Mesenchymal stem cell (in vitro differentiated cells and primary cell): ENCODE results near the gene ECI2.

ENCODE experiments used
- DNase-seq: peaks from one replicate; pipeline ENCODE4 v3.0.0-alpha.2; 2013
- H2AFZ ChIP-seq: one replicate; pipeline ENCODE4 v1.6.1; 2013; ENCODE audit warnings: low read depth, mild to moderate bottlenecking, control low read depth, inconsistent platforms, low read length, moderate library complexity
- H2AK5ac ChIP-seq: 2 replicates; pipeline ENCODE4 v1.6.1; 2013; ENCODE audit warnings: low read length, moderate library complexity, mild to moderate bottlenecking, inconsistent platforms; ENCODE audit not compliant: severe bottlenecking
- H2BK120ac ChIP-seq: one replicate; pipeline ENCODE4 v1.6.1; 2013; ENCODE audit warnings: low read depth, mild to moderate bottlenecking, inconsistent platforms, low read length, moderate library complexity
- H2BK12ac ChIP-seq, 2 experiments: one replicate each; pipeline ENCODE4 v1.6.1; 2013; ENCODE audit warnings: inconsistent platforms in 2 of 2, low read length in 2 of 2, mild to moderate bottlenecking in 2 of 2, moderate library complexity in 2 of 2, control low read depth in 1 of 2
- H2BK15ac ChIP-seq: one replicate; pipeline ENCODE4 v1.6.1; 2013; ENCODE audit warnings: mild to moderate bottlenecking, low read depth, inconsistent platforms; ENCODE audit not compliant: poor library complexity, severe bottlenecking
- H2BK5ac ChIP-seq: 2 replicates; pipeline ENCODE4 v1.6.1; 2013; ENCODE audit warnings: low read depth, mild to moderate bottlenecking, low read length, control low read depth, inconsistent platforms; ENCODE audit not compliant: poor library complexity, severe bottlenecking
- H3K14ac ChIP-seq, 2 experiments: one replicate each; pipeline ENCODE4 v1.6.1; 2013; ENCODE audit warnings: inconsistent platforms in 2 of 2, low read length in 2 of 2, control low read depth in 1 of 2, mild to moderate bottlenecking in 1 of 2, moderate library complexity in 1 of 2
- H3K18ac ChIP-seq, 2 experiments: one replicate each; pipeline ENCODE4 v1.6.1; 2013; ENCODE audit warnings: inconsistent platforms in 2 of 2, low read length in 2 of 2, control low read depth in 1 of 2, low read depth in 1 of 2, mild to moderate bottlenecking in 1 of 2
- H3K23ac ChIP-seq, 2 experiments: one replicate each; pipeline ENCODE4 v1.6.1; 2013; ENCODE audit warnings: inconsistent platforms in 2 of 2, low read length in 2 of 2, mild to moderate bottlenecking in 2 of 2, moderate library complexity in 2 of 2, control low read depth in 1 of 2
- H3K27ac ChIP-seq: 2 replicates; pipeline ENCODE4 v1.5.1; 2013; ENCODE audit warnings: mild to moderate bottlenecking, moderate library complexity, low read length, control low read depth, inconsistent platforms; ENCODE audit not compliant: poor library complexity, severe bottlenecking
- H3K27me3 ChIP-seq, 2 experiments: 2 replicates each; pipeline versions ENCODE4 v1.6.1 to v1.7.0; 2013; ENCODE audit warnings: low read length in 2 of 2, mild to moderate bottlenecking in 2 of 2, moderate library complexity in 2 of 2, control low read depth in 1 of 2, inconsistent platforms in 1 of 2; ENCODE audit not compliant: control insufficient read depth in 1 of 2, insufficient read depth in 1 of 2
- H3K36me3 ChIP-seq, 2 experiments: 2 replicates each; pipeline versions ENCODE4 v1.6.1 to v1.7.0; 2013; ENCODE audit warnings: low read length in 2 of 2, control low read depth in 1 of 2, inconsistent platforms in 1 of 2, low read depth in 1 of 2, mild to moderate bottlenecking in 1 of 2; ENCODE audit not compliant: insufficient read depth in 2 of 2, control insufficient read depth in 1 of 2
- H3K4ac ChIP-seq, 2 experiments: one replicate each; pipeline ENCODE4 v1.6.1; 2013; ENCODE audit warnings: inconsistent platforms in 2 of 2, low read length in 2 of 2, mild to moderate bottlenecking in 2 of 2, moderate library complexity in 2 of 2, control low read depth in 1 of 2, low read depth in 1 of 2
- H3K4me1 ChIP-seq: 2 replicates; pipeline ENCODE4 v1.6.1; 2013; ENCODE audit warnings: low read depth, low read length, control low read depth; ENCODE audit not compliant: control insufficient read depth, insufficient read depth
- H3K4me2 ChIP-seq: 2 replicates; pipeline ENCODE4 v1.6.1; 2013; ENCODE audit warnings: low read length, mild to moderate bottlenecking, inconsistent platforms; ENCODE audit not compliant: poor library complexity, severe bottlenecking
- H3K4me3 ChIP-seq, 2 experiments: 2 replicates each; pipeline versions ENCODE4 v1.5.1 to v1.7.0; 2013; ENCODE audit warnings: low read length in 2 of 2, mild to moderate bottlenecking in 2 of 2, control low read depth in 1 of 2, low read depth in 1 of 2; ENCODE audit not compliant: insufficient read depth in 1 of 2
- H3K79me1 ChIP-seq: replicated peaks from 2 replicates; pipeline ENCODE4 v1.6.1; 2013; ENCODE audit warnings: mild to moderate bottlenecking, control low read depth, low read length, inconsistent platforms; ENCODE audit not compliant: poor library complexity, severe bottlenecking
- H3K9ac ChIP-seq: 2 replicates; pipeline ENCODE4 v1.7.0; 2013; ENCODE audit warnings: mild to moderate bottlenecking, low read length, moderate library complexity
- H3K9me3 ChIP-seq: 2 replicates; pipeline ENCODE4 v1.7.0; 2013; ENCODE audit warnings: mild to moderate bottlenecking, low read length; ENCODE audit not compliant: control insufficient read depth
- H4K8ac ChIP-seq: one replicate; pipeline ENCODE4 v1.6.1; 2013; ENCODE audit warnings: inconsistent platforms, mild to moderate bottlenecking, low read length, moderate library complexity
- H4K91ac ChIP-seq: one replicate; pipeline ENCODE4 v1.6.1; 2013; ENCODE audit warnings: mild to moderate bottlenecking, low read length, inconsistent platforms
- WGBS: methylation state at CpG from one replicate; pipeline ENCODE4 v1.1.7; 2013; ENCODE audit warnings: mixed read lengths; 5-methylcytosine and 5-hydroxymethylcytosine counted together

The ECI2 gene

GRCh38 chr6:4170297-4170696, 34.9 kb upstream of the ECI2 start:
- Histone ChIP-seq H3K27me3 (no peaks in the 10 kb centered on the region), H3K4me3 (no peak overlapping the region), H3K9ac (no peak overlapping the region), H3K9me3 (peaks cover 6% of the 10 kb centered on the region), H2BK12ac (no peak overlapping the region), H4K8ac (no peak overlapping the region), H3K4ac (no peak overlapping the region), H2AFZ (no peak overlapping the region), H2BK15ac (no peak overlapping the region), H3K14ac (no peak overlapping the region), H3K27ac (no peak overlapping the region), H2BK120ac (no peak overlapping the region), H3K79me1 (no peaks in the 10 kb centered on the region), H2AK5ac (no peak overlapping the region), H4K91ac (no peak overlapping the region), H3K36me3 (no peaks in the 10 kb centered on the region), H3K23ac (no peak overlapping the region), H2BK5ac (no peak overlapping the region), H3K18ac (no peak overlapping the region), H3K4me1 (no peaks in the 10 kb centered on the region), H3K4me2 (no peak overlapping the region)
- no peak for DNase-seq
- 94% methylated on average over 3 of the region's 3 CpGs for WGBS

- WGBS = 63% methylated on average over 8 of the region's 8 CpGs
- Histone ChIP-seq H3K9me3 (peaks cover 6% of the 10 kb centered on the region), H3K4me3 (no peak overlapping the region), H3K9ac (no peak overlapping the region), H4K91ac (no peak overlapping the region), H2BK12ac (no peak overlapping the region), H3K14ac (no peak overlapping the region), H3K27ac (no peak overlapping the region), H2AFZ (no peak overlapping the region), H3K79me1 (no peaks in the 10 kb centered on the region), H3K4me1 (no peaks in the 10 kb centered on the region), H2BK120ac (no peak overlapping the region), H2BK5ac (no peak overlapping the region), H2BK15ac (no peak overlapping the region), H3K4me2 (no peak overlapping the region), H3K18ac (no peak overlapping the region), H3K36me3 (no peaks in the 10 kb centered on the region), H4K8ac (no peak overlapping the region), H3K27me3 (no peaks in the 10 kb centered on the region), H3K4ac (no peak overlapping the region), H2AK5ac (no peak overlapping the region), H3K23ac (no peak overlapping the region)
- DNase-seq = no peak
These were observed 33.8 kb upstream of the ECI2 start for GRCh38 chr6:4169028-4169789.

DNA sequence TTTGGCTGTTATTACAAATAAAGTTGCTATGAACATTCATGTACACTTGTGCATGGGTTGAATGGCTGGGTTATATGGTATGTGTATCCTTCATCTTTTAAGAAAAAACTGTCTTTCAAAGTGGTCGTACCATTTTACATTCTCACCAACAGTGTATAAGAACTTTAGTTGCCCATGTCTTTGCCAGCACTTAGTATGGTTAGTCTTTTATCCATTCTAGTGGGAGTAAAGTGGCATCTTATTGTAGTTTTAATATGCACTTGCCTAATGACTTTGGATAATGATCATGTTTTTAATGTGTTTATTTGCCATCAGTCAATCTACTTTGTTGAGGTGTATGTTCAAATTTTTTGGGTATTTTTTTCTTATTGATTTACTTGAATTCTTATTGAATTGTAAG, 32.5 kb upstream of the ECI2 start:
- Histone ChIP-seq H3K4ac (no peak overlapping the region), H2BK5ac (no peak overlapping the region), H2BK12ac (no peak overlapping the region), H3K4me1 (no peaks in the 10 kb centered on the region), H4K8ac (no peak overlapping the region), H2BK120ac (no peak overlapping the region), H3K18ac (no peak overlapping the region), H3K9me3 (peaks cover 6% of the 10 kb centered on the region), H4K91ac (no peak overlapping the region), H3K36me3 (no peaks in the 10 kb centered on the region), H3K23ac (no peak overlapping the region), H3K27me3 (no peaks in the 10 kb centered on the region), H3K79me1 (no peaks in the 10 kb centered on the region), H2BK15ac (no peak overlapping the region), H3K27ac (no peak overlapping the region), H3K4me2 (no peak overlapping the region), H3K9ac (no peak overlapping the region), H2AK5ac (no peak overlapping the region), H3K4me3 (no peak overlapping the region), H3K14ac (no peak overlapping the region), H2AFZ (no peak overlapping the region)
- WGBS = no CpG with 5 or more reads among the region's 1 CpG
- no peak for DNase-seq

DNA sequence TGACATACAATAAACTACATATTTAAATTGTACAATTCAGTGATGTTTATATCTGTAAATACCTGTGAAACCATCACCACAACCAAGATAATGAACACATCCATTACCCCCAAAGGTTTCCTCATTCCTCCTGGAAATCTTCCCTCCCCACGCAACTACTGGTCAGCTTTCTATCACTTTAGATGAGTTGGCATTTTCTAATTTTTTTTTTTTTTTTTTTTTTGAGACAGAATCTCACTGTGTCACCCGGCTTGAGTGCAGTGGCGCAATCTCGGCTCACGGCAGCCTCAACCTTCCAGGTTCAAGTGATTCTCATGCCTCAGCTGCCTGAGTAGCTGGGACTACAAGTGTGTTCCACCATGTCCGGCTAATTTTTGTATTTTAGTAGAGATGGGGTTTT, 31.7 kb upstream of the ECI2 start:
- Histone ChIP-seq H3K4ac (no peak overlapping the region), H2BK5ac (no peak overlapping the region), H4K8ac (no peak overlapping the region), H3K14ac (no peak overlapping the region), H2BK120ac (no peak overlapping the region), H3K23ac (no peak overlapping the region), H3K4me3 (no peak overlapping the region), H3K79me1 (no peaks in the 10 kb centered on the region), H3K27ac (no peak overlapping the region), H3K4me2 (no peak overlapping the region), H2BK12ac (no peak overlapping the region), H3K27me3 (no peaks in the 10 kb centered on the region), H3K18ac (no peak overlapping the region), H3K4me1 (no peaks in the 10 kb centered on the region), H3K9ac (no peak overlapping the region), H2BK15ac (no peak overlapping the region), H3K9me3 (peaks cover 6% of the 10 kb centered on the region), H2AK5ac (no peak overlapping the region), H4K91ac (no peak overlapping the region), H3K36me3 (no peaks in the 10 kb centered on the region), H2AFZ (no peak overlapping the region)
- 94% methylated on average over 5 of the region's 6 CpGs for WGBS
- DNase-seq = no peak
